ENCODE data around the gene ANTXRL. TPM values are rescaled to one million over a fixed set of nuclear protein-coding genes. Genes with fewer than 3 reads are reported as not detected.

Gene ANTXRL
- total RNA-seq, 1 donor from 2014 or later: not detected

DNA sequence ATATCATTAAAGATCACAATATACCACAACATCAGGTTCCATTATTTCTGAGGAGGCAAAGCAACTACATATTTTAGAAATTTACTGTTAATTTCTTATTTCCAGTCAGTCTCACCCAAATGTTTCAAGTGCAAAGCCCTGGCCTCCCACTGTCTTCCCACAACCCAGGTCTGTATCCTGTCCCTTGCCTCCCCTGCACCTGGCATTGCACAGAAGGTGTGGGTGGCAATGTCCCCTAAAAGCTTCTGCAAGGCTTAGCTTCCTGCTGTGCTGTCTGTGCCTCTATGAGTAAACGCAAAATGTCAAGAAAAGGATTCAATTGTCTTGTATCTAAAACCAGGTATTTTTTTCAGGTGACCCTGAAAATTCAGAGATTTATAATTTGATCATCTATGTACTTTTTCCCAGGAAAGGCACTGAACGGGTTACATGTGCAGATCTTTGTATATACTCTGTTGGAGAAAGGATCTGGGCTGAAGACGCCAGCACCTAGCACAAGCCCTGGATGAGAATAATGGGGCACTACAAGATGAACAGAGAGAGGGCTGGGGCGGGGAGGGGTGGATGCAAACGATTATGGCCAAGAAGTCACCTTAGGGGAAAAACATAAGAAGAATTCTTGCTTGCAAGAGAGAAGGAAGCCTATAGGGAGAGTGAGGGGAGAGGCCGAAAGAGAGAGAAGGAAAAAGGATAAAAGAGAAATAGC, 3.1 kb upstream of the ANTXRL start:
- Mint-ChIP-seq H3K4me3 (peak overlapping the region; percentile 80), H3K27me3 (peaks cover 36% of the 10 kb centered on the region), H3K27ac (no peak overlapping the region), H3K4me1 (peaks cover 16% of the 10 kb centered on the region), H3K36me3 (ENCODE audit: low read depth) (no peaks in the 10 kb centered on the region), H3K9me3 (no peaks in the 10 kb centered on the region)
- intact Hi-C loops (cut with micrococcal nuclease): loop anchor here (10.0 kb wide), 1 partner anchor 249 kb away; the partner anchor contains the start of gene NCOA4
- DNase-seq (no peak), ATAC-seq (ENCODE audit: low read depth) (no peak)
- CTCF ChIA-PET: no interaction called here
- TF ChIP-seq, protein P1, sequence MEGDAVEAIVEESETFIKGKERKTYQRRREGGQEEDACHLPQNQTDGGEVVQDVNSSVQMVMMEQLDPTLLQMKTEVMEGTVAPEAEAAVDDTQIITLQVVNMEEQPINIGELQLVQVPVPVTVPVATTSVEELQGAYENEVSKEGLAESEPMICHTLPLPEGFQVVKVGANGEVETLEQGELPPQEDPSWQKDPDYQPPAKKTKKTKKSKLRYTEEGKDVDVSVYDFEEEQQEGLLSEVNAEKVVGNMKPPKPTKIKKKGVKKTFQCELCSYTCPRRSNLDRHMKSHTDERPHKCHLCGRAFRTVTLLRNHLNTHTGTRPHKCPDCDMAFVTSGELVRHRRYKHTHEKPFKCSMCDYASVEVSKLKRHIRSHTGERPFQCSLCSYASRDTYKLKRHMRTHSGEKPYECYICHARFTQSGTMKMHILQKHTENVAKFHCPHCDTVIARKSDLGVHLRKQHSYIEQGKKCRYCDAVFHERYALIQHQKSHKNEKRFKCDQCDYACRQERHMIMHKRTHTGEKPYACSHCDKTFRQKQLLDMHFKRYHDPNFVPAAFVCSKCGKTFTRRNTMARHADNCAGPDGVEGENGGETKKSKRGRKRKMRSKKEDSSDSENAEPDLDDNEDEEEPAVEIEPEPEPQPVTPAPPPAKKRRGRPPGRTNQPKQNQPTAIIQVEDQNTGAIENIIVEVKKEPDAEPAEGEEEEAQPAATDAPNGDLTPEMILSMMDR (IDR thresholded peaks at IDR 0.05): no peak
- POLR2A ChIA-PET: no interaction called here

DNA sequence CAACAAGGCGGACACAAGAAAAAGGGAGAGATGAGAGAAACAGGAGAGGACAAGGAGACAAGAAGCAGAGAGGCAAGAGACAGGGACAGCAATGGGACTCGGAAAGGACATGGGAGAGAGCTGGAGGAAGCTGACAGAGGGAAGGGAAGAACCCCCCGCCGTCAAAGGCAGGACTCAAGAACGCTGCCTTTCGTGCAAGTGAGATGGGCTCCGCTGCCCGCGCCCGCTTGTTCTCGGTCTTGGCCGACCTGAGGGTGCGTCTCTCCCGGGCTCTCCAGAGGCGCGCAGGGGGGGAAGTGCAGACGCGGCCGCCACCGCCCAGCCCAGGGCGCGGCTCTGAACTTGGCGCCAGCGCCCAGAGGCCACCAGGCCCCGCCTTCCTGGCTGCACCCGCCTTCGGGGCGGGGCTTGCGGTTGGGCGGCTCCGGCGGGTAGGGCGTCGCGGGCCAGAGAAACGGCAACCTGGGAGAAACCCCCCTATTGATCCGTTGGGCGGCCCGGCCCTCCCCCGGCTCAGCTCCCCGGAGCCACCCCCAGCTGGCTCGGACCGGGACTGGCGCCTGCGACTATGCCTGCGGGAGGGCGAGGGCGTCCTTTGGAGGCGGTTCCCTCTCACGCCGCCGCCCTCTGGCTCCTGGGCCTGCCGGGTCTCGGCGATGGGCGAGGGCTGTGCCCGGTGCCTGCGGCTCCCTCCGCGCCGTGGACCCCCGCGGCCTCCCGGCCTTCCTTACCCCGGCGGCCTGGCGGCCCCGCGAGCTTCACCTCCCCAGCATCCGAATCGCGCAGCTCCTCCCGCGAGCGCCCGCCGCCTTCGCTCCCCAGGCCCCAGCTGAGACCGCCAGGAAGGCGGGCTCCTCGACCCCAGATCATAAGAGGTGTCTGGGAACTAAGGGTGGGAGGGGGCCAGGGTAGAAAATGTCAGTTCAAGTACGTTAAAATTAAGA, 2.2 kb upstream of the ANTXRL start:
- Mint-ChIP-seq H3K9me3 (no peaks in the 10 kb centered on the region), H3K27me3 (peaks cover 41% of the 10 kb centered on the region), H3K4me1 (peaks cover 16% of the 10 kb centered on the region), H3K27ac (no peak overlapping the region), H3K36me3 (ENCODE audit: low read depth) (no peaks in the 10 kb centered on the region), H3K4me3 (peak overlapping the region; percentile 80)
- DNase-seq (peak; percentile 84), ATAC-seq (ENCODE audit: low read depth) (peak; percentile 90)
- TF ChIP-seq, protein P1 (IDR thresholded peaks at IDR 0.05): no peak
- POLR2A ChIA-PET: no interaction called here
- intact Hi-C loops (cut with micrococcal nuclease): loop anchor here (10.0 kb wide), 1 partner anchor 250 kb away; the partner anchor contains the start of gene NCOA4
- CTCF ChIA-PET: no interaction called here

DNA sequence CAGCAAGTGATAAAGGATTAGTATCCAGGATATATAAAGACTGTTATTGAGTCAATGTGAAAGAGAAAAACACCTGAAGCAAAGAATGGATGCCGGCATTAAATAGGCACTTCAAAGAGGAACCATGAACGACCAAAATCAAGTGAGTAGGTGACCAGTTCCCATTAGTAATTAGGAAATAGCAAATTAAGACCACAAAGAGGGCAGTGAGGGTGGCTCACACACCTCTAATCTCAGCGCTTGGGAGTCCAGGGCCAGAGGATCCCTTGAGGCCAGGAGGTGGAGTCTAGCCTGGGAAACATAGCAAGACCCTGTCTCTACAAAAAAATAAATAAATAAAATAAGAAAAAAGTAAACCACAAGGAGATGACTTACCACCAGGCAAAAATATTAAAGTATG, 1.5 kb upstream of the ANTXRL start:
- peak overlapping the region; percentile 80 for H3K4me3 Mint-ChIP-seq
- intact Hi-C loops (cut with micrococcal nuclease): loop anchor here (10.0 kb wide), 1 partner anchor 250 kb away; the partner anchor contains the start of gene NCOA4
- CTCF ChIA-PET: no interaction called here
- TF ChIP-seq, protein P1 (IDR thresholded peaks at IDR 0.05): no peak
- POLR2A ChIA-PET: no interaction called here
- no peaks in the 10 kb centered on the region for H3K9me3 Mint-ChIP-seq
- DNase-seq: no peak
- H3K27ac Mint-ChIP-seq: no peak overlapping the region
- no peaks in the 10 kb centered on the region for H3K36me3 Mint-ChIP-seq (ENCODE audit: low read depth)
- peaks cover 16% of the 10 kb centered on the region for H3K4me1 Mint-ChIP-seq
- H3K27me3 Mint-ChIP-seq: peaks cover 43% of the 10 kb centered on the region
- no peak for ATAC-seq (ENCODE audit: low read depth)

DNA sequence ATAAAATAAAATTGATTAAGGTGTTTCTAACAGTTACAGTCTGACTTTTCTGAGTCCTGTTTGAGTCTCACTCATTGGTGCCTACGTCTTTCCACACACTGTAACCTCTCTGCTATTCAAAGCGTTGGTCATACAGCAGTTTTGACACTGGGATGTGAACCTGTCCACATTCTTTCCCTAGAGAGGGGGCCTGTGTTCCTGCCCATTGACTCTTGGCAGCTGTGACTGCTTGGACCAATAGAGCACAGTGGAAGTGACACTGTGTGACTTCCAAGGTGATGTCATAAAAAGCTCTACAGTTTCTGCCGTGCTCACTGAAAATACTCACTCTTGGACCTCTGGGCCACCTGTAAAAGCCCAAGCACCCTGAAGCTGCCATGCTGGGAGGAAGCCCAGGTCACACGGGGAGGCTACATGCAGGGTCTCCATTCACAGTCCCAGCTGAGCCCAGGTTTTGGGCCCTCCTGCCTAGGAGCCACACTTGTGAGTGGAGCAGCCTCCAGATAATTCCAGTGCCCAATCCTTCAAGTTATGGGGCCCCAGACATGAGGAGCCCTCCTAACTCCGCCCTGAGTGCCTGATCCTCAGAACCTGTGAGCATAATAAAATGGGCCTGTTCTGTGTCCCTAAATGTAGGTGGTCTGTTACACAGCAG, 704 bp upstream of the ANTXRL start:
- TF ChIP-seq, protein P1 (IDR thresholded peaks at IDR 0.05): no peak
- Mint-ChIP-seq H3K4me3 (no peak overlapping the region), H3K27ac (no peak overlapping the region), H3K36me3 (ENCODE audit: low read depth) (no peaks in the 10 kb centered on the region), H3K4me1 (peaks cover 16% of the 10 kb centered on the region), H3K27me3 (peaks cover 41% of the 10 kb centered on the region), H3K9me3 (no peaks in the 10 kb centered on the region)
- DNase-seq: no peak
- POLR2A ChIA-PET: no interaction called here
- intact Hi-C loops (cut with micrococcal nuclease): loop anchor here (10.0 kb wide), 1 partner anchor 251 kb away; the partner anchor contains the start of gene NCOA4
- no peak for ATAC-seq (ENCODE audit: low read depth)
- CTCF ChIA-PET: no interaction called here
